ENCODE results near the gene ABHD17B.

ABHD17B gene

GRCh38 chr9:71890042-71890679 lies 20.8 kb downstream of the ABHD17B start:
- peaks cover 2% of the 10 kb centered on the region for H3K4me1 ChIP-seq (ENCODE audit: control insufficient read depth, insufficient read depth, low read length)
- no peak overlapping the region for H3K9ac ChIP-seq (ENCODE audit: low read depth, low read length)
- no peaks in the 10 kb centered on the region for H3K36me3 ChIP-seq (ENCODE audit: control insufficient read depth, insufficient read depth, low read length)
- no peaks in the 10 kb centered on the region for H3K27me3 ChIP-seq (ENCODE audit: control insufficient read depth, insufficient read depth, low read length)
- H3K9me3 ChIP-seq (ENCODE audit: control insufficient read depth, insufficient read depth, low read length): no peaks in the 10 kb centered on the region
- no peak overlapping the region for H3K4me3 ChIP-seq (ENCODE audit: low read depth, low read length)

GRCh38 chr9:71887362-71887761 lies 23.6 kb downstream of the ABHD17B start:
- no peaks in the 10 kb centered on the region for H3K27me3 ChIP-seq (ENCODE audit: control insufficient read depth, insufficient read depth, low read length)
- no peak overlapping the region for H3K4me3 ChIP-seq (ENCODE audit: low read depth, low read length)
- no peaks in the 10 kb centered on the region for H3K36me3 ChIP-seq (ENCODE audit: control insufficient read depth, insufficient read depth, low read length)
- H3K9ac ChIP-seq (ENCODE audit: low read depth, low read length): no peak overlapping the region
- H3K9me3 ChIP-seq (ENCODE audit: control insufficient read depth, insufficient read depth, low read length): no peaks in the 10 kb centered on the region
- peaks cover 2% of the 10 kb centered on the region for H3K4me1 ChIP-seq (ENCODE audit: control insufficient read depth, insufficient read depth, low read length)

GRCh38 chr9:71886541-71886940 lies 24.5 kb downstream of the ABHD17B start:
- H3K36me3 ChIP-seq (ENCODE audit: control insufficient read depth, insufficient read depth, low read length): no peaks in the 10 kb centered on the region
- no peaks in the 10 kb centered on the region for H3K27me3 ChIP-seq (ENCODE audit: control insufficient read depth, insufficient read depth, low read length)
- no peak overlapping the region for H3K9ac ChIP-seq (ENCODE audit: low read depth, low read length)
- H3K9me3 ChIP-seq (ENCODE audit: control insufficient read depth, insufficient read depth, low read length): no peaks in the 10 kb centered on the region
- peaks cover 2% of the 10 kb centered on the region for H3K4me1 ChIP-seq (ENCODE audit: control insufficient read depth, insufficient read depth, low read length)
- H3K4me3 ChIP-seq (ENCODE audit: low read depth, low read length): no peak overlapping the region

- no peaks in the 10 kb centered on the region for H3K27me3 ChIP-seq (ENCODE audit: control insufficient read depth, insufficient read depth, low read length)
Measured at GRCh38 chr9:71886015-71886414, 25.0 kb downstream of the ABHD17B start.

GRCh38 chr9:71885467-71885866 lies 25.5 kb downstream of the ABHD17B start:
- peaks cover 2% of the 10 kb centered on the region for H3K4me1 ChIP-seq (ENCODE audit: control insufficient read depth, insufficient read depth, low read length)
- no peaks in the 10 kb centered on the region for H3K27me3 ChIP-seq (ENCODE audit: control insufficient read depth, insufficient read depth, low read length)
- no peak overlapping the region for H3K9ac ChIP-seq (ENCODE audit: low read depth, low read length)
- no peaks in the 10 kb centered on the region for H3K36me3 ChIP-seq (ENCODE audit: control insufficient read depth, insufficient read depth, low read length)
- H3K4me3 ChIP-seq (ENCODE audit: low read depth, low read length): no peak overlapping the region
- no peaks in the 10 kb centered on the region for H3K9me3 ChIP-seq (ENCODE audit: control insufficient read depth, insufficient read depth, low read length)

More at GRCh38 chr9:71886015-71886414, 25.0 kb downstream of the ABHD17B start:
- H3K9ac ChIP-seq (ENCODE audit: low read depth, low read length): no peak overlapping the region
- H3K9me3 ChIP-seq (ENCODE audit: control insufficient read depth, insufficient read depth, low read length): no peaks in the 10 kb centered on the region
- H3K4me1 ChIP-seq (ENCODE audit: control insufficient read depth, insufficient read depth, low read length): peaks cover 2% of the 10 kb centered on the region
- H3K36me3 ChIP-seq (ENCODE audit: control insufficient read depth, insufficient read depth, low read length): no peaks in the 10 kb centered on the region
- no peak overlapping the region for H3K4me3 ChIP-seq (ENCODE audit: low read depth, low read length)

- Histone ChIP-seq H3K36me3 (ENCODE audit: control insufficient read depth, insufficient read depth, low read length) (no peaks in the 10 kb centered on the region), H3K9me3 (ENCODE audit: control insufficient read depth, insufficient read depth, low read length) (no peaks in the 10 kb centered on the region), H3K9ac (ENCODE audit: low read depth, low read length) (no peak overlapping the region), H3K4me1 (ENCODE audit: control insufficient read depth, insufficient read depth, low read length) (peaks cover 2% of the 10 kb centered on the region), H3K27me3 (ENCODE audit: control insufficient read depth, insufficient read depth, low read length) (no peaks in the 10 kb centered on the region), H3K4me3 (ENCODE audit: low read depth, low read length) (no peak overlapping the region)
Measured at GRCh38 chr9:71884005-71884404, 27.0 kb downstream of the ABHD17B start.

- Histone ChIP-seq H3K9me3 (ENCODE audit: control insufficient read depth, insufficient read depth, low read length) (no peaks in the 10 kb centered on the region), H3K4me3 (ENCODE audit: low read depth, low read length) (no peak overlapping the region)
Measured at GRCh38 chr9:71879644-71880174, 31.3 kb downstream of the ABHD17B start.

GRCh38 chr9:71878327-71879274 lies 32.4 kb downstream of the ABHD17B start:
- Histone ChIP-seq H3K9ac (ENCODE audit: low read depth, low read length) (no peak overlapping the region), H3K36me3 (ENCODE audit: control insufficient read depth, insufficient read depth, low read length) (peaks cover 3% of the 10 kb centered on the region), H3K9me3 (ENCODE audit: control insufficient read depth, insufficient read depth, low read length) (no peaks in the 10 kb centered on the region), H3K4me1 (ENCODE audit: control insufficient read depth, insufficient read depth, low read length) (peaks cover 3% of the 10 kb centered on the region), H3K4me3 (ENCODE audit: low read depth, low read length) (no peak overlapping the region), H3K27me3 (ENCODE audit: control insufficient read depth, insufficient read depth, low read length) (no peaks in the 10 kb centered on the region)

More at GRCh38 chr9:71879644-71880174, 31.3 kb downstream of the ABHD17B start:
- Histone ChIP-seq H3K36me3 (ENCODE audit: control insufficient read depth, insufficient read depth, low read length) (peaks cover under 1% of the 10 kb centered on the region), H3K27me3 (ENCODE audit: control insufficient read depth, insufficient read depth, low read length) (no peaks in the 10 kb centered on the region), H3K4me1 (ENCODE audit: control insufficient read depth, insufficient read depth, low read length) (peaks cover 3% of the 10 kb centered on the region), H3K9ac (ENCODE audit: low read depth, low read length) (no peak overlapping the region)

GRCh38 chr9:71876829-71877228 lies 34.2 kb downstream of the ABHD17B start:
- Histone ChIP-seq H3K4me3 (ENCODE audit: low read depth, low read length) (no peak overlapping the region), H3K36me3 (ENCODE audit: control insufficient read depth, insufficient read depth, low read length) (peaks cover 3% of the 10 kb centered on the region), H3K9me3 (ENCODE audit: control insufficient read depth, insufficient read depth, low read length) (no peaks in the 10 kb centered on the region), H3K4me1 (ENCODE audit: control insufficient read depth, insufficient read depth, low read length) (peaks cover 3% of the 10 kb centered on the region), H3K9ac (ENCODE audit: low read depth, low read length) (no peak overlapping the region), H3K27me3 (ENCODE audit: control insufficient read depth, insufficient read depth, low read length) (no peaks in the 10 kb centered on the region)

GRCh38 chr9:71876106-71876505 lies 34.9 kb downstream of the ABHD17B start:
- peaks cover 3% of the 10 kb centered on the region for H3K4me1 ChIP-seq (ENCODE audit: control insufficient read depth, insufficient read depth, low read length)
- peaks cover 3% of the 10 kb centered on the region for H3K36me3 ChIP-seq (ENCODE audit: control insufficient read depth, insufficient read depth, low read length)
- H3K9me3 ChIP-seq (ENCODE audit: control insufficient read depth, insufficient read depth, low read length): no peaks in the 10 kb centered on the region
- no peaks in the 10 kb centered on the region for H3K27me3 ChIP-seq (ENCODE audit: control insufficient read depth, insufficient read depth, low read length)
- no peak overlapping the region for H3K9ac ChIP-seq (ENCODE audit: low read depth, low read length)
- H3K4me3 ChIP-seq (ENCODE audit: low read depth, low read length): no peak overlapping the region

GRCh38 chr9:71875345-71875744 lies 35.6 kb downstream of the ABHD17B start:
- no peaks in the 10 kb centered on the region for H3K9me3 ChIP-seq (ENCODE audit: control insufficient read depth, insufficient read depth, low read length)
- H3K36me3 ChIP-seq (ENCODE audit: control insufficient read depth, insufficient read depth, low read length): peaks cover 3% of the 10 kb centered on the region
- H3K4me1 ChIP-seq (ENCODE audit: control insufficient read depth, insufficient read depth, low read length): peaks cover 3% of the 10 kb centered on the region
- H3K9ac ChIP-seq (ENCODE audit: low read depth, low read length): no peak overlapping the region
- H3K4me3 ChIP-seq (ENCODE audit: low read depth, low read length): no peak overlapping the region
- H3K27me3 ChIP-seq (ENCODE audit: control insufficient read depth, insufficient read depth, low read length): no peaks in the 10 kb centered on the region
